Memory B cell (primary cell): ENCODE data around the gene GPR160.
"Not testable (repeated sequence)": the region's sequence is repeated elsewhere in the genome, so short reads cannot be mapped to it uniquely, and the experiment has no call there.

Experiments
- ATAC-seq: fragments of 150-1000 bp; cut with Tn5 transposase; 2 replicates; pipeline ENCODE4 v1.10.0; 2021; ENCODE audit warnings: low read depth, mild to moderate bottlenecking, moderate library complexity
- DNase-seq, 2 donors: peaks; one replicate each; pipeline ENCODE4 v3.0.0; 2022; ENCODE audit warnings: low spot score in 2 of 2
- H3K27ac Mint-ChIP-seq: one replicate; pipeline ENCODE4 v1.8.0; 2022; ENCODE audit warnings: mild to moderate bottlenecking, moderate library complexity, mixed read lengths
- H3K27me3 Mint-ChIP-seq: one replicate; pipeline ENCODE4 v1.8.0; 2022; ENCODE audit warnings: mixed read lengths
- H3K36me3 Mint-ChIP-seq: one replicate; pipeline ENCODE4 v1.8.0; 2022; ENCODE audit warnings: mild to moderate bottlenecking, mixed read lengths
- H3K4me1 Mint-ChIP-seq: one replicate; pipeline ENCODE4 v1.8.0; 2022; ENCODE audit warnings: mixed read lengths
- H3K4me3 Mint-ChIP-seq: one replicate; pipeline ENCODE4 v1.8.0; 2022; ENCODE audit warnings: mild to moderate bottlenecking, moderate library complexity, mixed read lengths
- H3K9me3 Mint-ChIP-seq: one replicate; pipeline ENCODE4 v1.8.0; 2022; ENCODE audit warnings: mixed read lengths

The GPR160 gene

GRCh38 chr3:170095771-170096170 is 58.0 kb downstream of the GPR160 start:
- no peak for ATAC-seq
- Mint-ChIP-seq H3K4me3 (no peak overlapping the region), H3K27me3 (no peaks in the 10 kb centered on the region), H3K27ac (no peak overlapping the region), H3K4me1 (peaks cover 2% of the 10 kb centered on the region), H3K36me3 (peaks cover 24% of the 10 kb centered on the region), H3K9me3 (no peaks in the 10 kb centered on the region)
- DNase-seq: no peak

GRCh38 chr3:170096342-170096741 is 58.5 kb downstream of the GPR160 start:
- H3K4me3 Mint-ChIP-seq: no peak overlapping the region
- H3K9me3 Mint-ChIP-seq: no peaks in the 10 kb centered on the region
- H3K27ac Mint-ChIP-seq: no peak overlapping the region
- H3K4me1 Mint-ChIP-seq: peaks cover 2% of the 10 kb centered on the region
- no peak for DNase-seq
- no peaks in the 10 kb centered on the region for H3K27me3 Mint-ChIP-seq
- H3K36me3 Mint-ChIP-seq: peaks cover 21% of the 10 kb centered on the region
- ATAC-seq: no peak

- H3K4me3 Mint-ChIP-seq: no peak overlapping the region
- H3K36me3 Mint-ChIP-seq: peaks cover 30% of the 10 kb centered on the region
- H3K27me3 Mint-ChIP-seq: no peaks in the 10 kb centered on the region
- peak overlapping the region; percentile 45 for H3K27ac Mint-ChIP-seq
- no peak for DNase-seq
- no peak for ATAC-seq
- peaks cover 2% of the 10 kb centered on the region for H3K4me1 Mint-ChIP-seq
- H3K9me3 Mint-ChIP-seq: no peaks in the 10 kb centered on the region
Observed at GRCh38 chr3:170098753-170099152, 61.0 kb downstream of the GPR160 start.

DNA sequence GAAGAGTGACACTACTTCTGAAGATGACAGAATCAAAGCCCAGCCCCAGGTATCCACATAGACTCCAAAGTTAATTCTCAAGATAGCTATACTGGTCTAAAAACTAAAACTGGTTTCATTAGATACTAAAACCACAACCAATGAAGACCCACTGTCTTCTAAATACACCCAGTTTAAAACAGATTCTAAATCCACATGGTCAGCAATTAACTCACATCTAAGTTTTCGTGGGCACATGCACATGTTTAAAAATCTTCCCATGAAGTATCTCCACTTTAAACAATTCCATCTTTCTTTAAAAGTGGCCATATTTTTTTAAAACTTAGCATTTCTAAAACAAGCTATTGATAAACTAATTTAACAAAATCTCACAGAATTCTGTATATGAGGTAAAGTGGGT is 63.1 kb downstream of the GPR160 start:
- H3K27ac Mint-ChIP-seq: no peak overlapping the region
- H3K36me3 Mint-ChIP-seq: peaks cover 18% of the 10 kb centered on the region
- H3K4me1 Mint-ChIP-seq: no peaks in the 10 kb centered on the region
- ATAC-seq: no peak
- no peak for DNase-seq
- H3K27me3 Mint-ChIP-seq: no peaks in the 10 kb centered on the region
- no peak overlapping the region for H3K4me3 Mint-ChIP-seq
- H3K9me3 Mint-ChIP-seq: no peaks in the 10 kb centered on the region

DNA sequence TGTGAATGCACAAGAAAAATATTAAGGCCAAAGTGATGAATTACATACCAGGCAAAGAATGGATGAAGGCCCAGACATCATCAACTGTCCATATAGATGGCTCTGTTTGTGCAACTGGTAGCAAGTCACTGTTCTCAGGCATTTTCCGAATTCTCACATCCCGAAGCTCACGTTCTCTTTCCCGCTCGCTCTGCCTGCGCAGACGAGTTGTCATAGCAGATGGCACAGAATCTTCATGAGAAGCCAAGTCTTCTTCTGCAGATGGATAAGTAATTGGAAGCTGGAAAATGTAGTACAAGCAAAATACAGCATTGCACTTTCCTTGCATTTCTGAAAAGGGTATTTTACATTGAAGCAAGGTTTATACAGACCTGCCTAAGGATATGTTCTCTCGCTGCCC is 64.6 kb downstream of the GPR160 start:
- no peaks in the 10 kb centered on the region for H3K4me1 Mint-ChIP-seq
- no peak overlapping the region for H3K4me3 Mint-ChIP-seq
- H3K36me3 Mint-ChIP-seq: peaks cover 17% of the 10 kb centered on the region
- DNase-seq (no peak), ATAC-seq (no peak)
- no peak overlapping the region for H3K27ac Mint-ChIP-seq
- H3K27me3 Mint-ChIP-seq: no peaks in the 10 kb centered on the region
- no peaks in the 10 kb centered on the region for H3K9me3 Mint-ChIP-seq

DNA sequence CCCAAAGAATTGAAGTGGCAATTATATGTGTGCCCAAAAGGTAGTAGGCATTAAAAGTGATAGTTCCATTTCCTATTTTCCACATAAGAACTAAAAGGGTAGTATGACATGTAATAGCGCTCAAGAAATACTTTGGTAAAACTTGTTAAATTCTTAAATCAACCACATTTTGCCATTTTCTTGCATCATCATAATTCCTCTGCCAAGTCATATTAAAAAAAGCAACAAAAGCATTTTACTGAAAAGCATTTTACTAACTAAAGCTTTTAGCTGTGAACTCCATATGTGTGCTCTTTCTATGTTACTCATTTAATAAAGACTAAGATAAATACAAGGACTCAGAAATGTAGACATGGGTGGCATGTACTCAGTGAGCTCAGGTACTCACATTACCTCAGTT is 70.1 kb downstream of the GPR160 start:
- Mint-ChIP-seq H3K27me3 (no peaks in the 10 kb centered on the region), H3K4me1 (peaks cover 10% of the 10 kb centered on the region), H3K4me3 (no peak overlapping the region), H3K36me3 (peaks cover 20% of the 10 kb centered on the region), H3K9me3 (peaks cover 2% of the 10 kb centered on the region), H3K27ac (peak overlapping the region; percentile 17)
- ATAC-seq (no peak), DNase-seq (no peak)

DNA sequence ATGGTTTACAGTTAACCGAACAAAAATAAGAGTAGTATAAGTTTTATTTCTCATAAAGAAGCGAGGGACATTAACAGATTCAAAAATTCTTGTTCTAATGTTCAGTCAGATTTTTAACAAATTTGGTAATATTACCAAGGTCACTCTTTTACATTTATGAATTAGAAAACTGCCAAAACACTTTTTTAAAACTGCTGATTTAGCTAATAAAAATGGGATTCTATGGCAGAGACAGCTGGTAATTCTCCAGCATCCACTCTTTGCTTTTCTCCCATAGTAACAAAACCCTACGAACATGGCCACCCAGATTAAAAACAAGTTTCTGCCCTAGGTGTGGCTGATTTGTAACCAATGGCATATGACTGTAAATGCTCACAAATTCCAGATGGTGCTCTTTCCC is 71.2 kb downstream of the GPR160 start:
- Mint-ChIP-seq H3K4me3 (no peak overlapping the region), H3K4me1 (peaks cover 10% of the 10 kb centered on the region), H3K27ac (no peak overlapping the region)

DNA sequence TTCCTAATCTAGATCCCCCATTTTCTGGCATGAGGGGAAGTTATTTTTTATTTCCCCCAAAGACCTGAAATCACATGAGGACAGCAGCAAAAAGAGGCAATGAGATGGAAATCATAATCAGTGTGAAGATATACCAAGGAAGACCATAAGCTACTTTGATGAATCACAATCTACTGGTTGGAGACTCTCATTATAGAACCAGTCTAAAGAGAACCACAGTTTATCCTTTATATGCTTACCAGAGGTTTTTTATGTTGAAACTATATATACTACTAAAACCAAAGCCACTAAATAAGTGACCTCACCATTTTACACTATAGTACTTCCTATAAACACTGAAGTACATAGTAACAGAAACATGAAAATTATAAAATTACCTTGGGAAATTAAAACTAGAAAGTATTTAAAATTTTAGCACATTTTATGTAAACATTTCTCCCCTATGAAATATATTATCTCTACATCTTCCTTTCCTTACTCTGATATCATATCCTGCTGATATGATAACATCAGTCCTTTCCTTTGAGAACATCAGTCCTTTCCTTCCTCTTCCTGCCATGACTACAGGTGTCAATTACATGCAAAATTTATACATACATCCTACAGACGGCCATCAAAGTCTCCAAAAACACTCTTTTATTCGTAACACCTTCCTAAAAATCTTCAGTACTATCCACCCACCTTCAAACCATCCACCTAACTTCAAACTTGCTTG is 71.9 kb downstream of the GPR160 start:
- no peak for DNase-seq
- peaks cover 21% of the 10 kb centered on the region for H3K36me3 Mint-ChIP-seq

More for the DNA sequence above, 71.2 kb downstream of the GPR160 start:
- no peak for ATAC-seq
- H3K27me3 Mint-ChIP-seq: no peaks in the 10 kb centered on the region
- no peak for DNase-seq
- H3K9me3 Mint-ChIP-seq: peaks cover 2% of the 10 kb centered on the region
- peaks cover 21% of the 10 kb centered on the region for H3K36me3 Mint-ChIP-seq

GRCh38 chr3:170111147-170111771 is 73.5 kb downstream of the GPR160 start:
- peaks cover 14% of the 10 kb centered on the region for H3K4me1 Mint-ChIP-seq
- H3K27ac Mint-ChIP-seq: peak overlapping the region; percentile 82
- no peak for ATAC-seq
- DNase-seq: no peak
- H3K4me3 Mint-ChIP-seq: no peak overlapping the region
- H3K9me3 Mint-ChIP-seq: peaks cover 2% of the 10 kb centered on the region
- H3K36me3 Mint-ChIP-seq: peaks cover 27% of the 10 kb centered on the region
- no peaks in the 10 kb centered on the region for H3K27me3 Mint-ChIP-seq

More for the DNA sequence above, 71.9 kb downstream of the GPR160 start:
- H3K27me3 Mint-ChIP-seq: no peaks in the 10 kb centered on the region
- H3K4me3 Mint-ChIP-seq: no peak overlapping the region
- H3K27ac Mint-ChIP-seq: peak overlapping the region; percentile 33
- no peak for ATAC-seq
- H3K9me3 Mint-ChIP-seq: peaks cover 2% of the 10 kb centered on the region
- peaks cover 10% of the 10 kb centered on the region for H3K4me1 Mint-ChIP-seq

DNA sequence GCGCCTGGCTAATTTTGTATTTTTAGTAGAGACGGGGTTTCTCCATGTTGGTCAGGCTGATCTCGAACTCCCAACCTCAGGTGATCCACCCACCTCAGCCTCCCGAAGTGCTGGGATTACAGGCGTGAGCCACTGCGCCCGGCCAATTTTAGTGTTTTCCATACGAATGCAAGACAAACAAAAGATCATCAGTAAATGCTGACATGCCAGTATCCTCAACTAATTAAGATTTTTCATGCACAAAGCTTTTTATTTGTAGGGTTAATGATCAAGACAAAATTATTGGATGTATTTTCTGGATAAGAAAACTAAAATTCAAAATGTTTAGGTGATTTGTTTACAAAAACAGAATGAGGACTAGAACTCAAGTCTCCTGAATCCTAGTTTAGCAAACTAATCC is 76.4 kb downstream of the GPR160 start:
- H3K27me3 Mint-ChIP-seq, H3K9me3 Mint-ChIP-seq, H3K4me3 Mint-ChIP-seq, DNase-seq, ATAC-seq, H3K27ac Mint-ChIP-seq: not testable (repeated sequence)
- peaks cover 27% of the 10 kb centered on the region for H3K36me3 Mint-ChIP-seq
- H3K4me1 Mint-ChIP-seq: peaks cover 14% of the 10 kb centered on the region

- H3K4me3 Mint-ChIP-seq: no peak overlapping the region
- H3K4me1 Mint-ChIP-seq: peaks cover 4% of the 10 kb centered on the region
- H3K9me3 Mint-ChIP-seq: no peaks in the 10 kb centered on the region
- H3K36me3 Mint-ChIP-seq: peaks cover 20% of the 10 kb centered on the region
- DNase-seq: no peak
- no peaks in the 10 kb centered on the region for H3K27me3 Mint-ChIP-seq
- no peak overlapping the region for H3K27ac Mint-ChIP-seq
- no peak for ATAC-seq
Observed at GRCh38 chr3:170117134-170117533, 79.3 kb downstream of the GPR160 start.

DNA sequence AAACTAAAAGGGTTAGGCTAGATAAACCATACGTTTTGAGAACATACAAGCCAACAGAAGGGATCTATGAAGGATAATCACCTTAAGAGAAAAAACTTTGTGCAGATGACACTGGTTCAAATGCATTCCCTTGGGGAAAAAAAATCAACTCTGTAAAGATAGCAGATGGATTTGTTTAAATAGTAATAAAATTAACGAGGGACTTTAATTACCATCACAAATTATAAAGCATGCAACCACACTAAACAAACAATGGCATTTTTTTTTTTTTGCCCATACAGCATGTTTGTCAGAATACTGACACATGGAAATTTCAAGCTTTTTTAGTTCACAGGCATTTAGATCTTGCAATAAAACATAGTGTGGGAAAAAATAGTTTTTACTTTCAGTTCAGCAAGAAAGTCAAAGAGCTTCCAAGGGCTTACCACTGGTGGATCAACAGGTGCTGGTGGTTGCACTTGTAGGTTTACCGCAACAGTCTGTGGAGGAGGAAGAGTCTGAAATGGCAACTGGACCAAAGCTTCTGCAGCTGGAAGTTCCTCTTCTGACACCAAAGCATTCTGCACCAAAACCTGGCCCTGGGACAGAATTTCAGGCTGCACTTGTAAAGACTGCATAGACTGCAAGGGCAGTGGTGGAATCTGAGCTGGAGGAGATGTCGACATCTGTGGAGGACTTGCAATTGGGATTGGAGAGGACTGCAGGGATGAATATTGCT is 90.6 kb downstream of the GPR160 start:
- peak overlapping the region; percentile 76 for H3K27ac Mint-ChIP-seq
- H3K27me3 Mint-ChIP-seq: no peaks in the 10 kb centered on the region
- peak overlapping the region; percentile 47 for H3K4me3 Mint-ChIP-seq
- H3K4me1 Mint-ChIP-seq: peaks cover 9% of the 10 kb centered on the region
- DNase-seq: peak; percentile 29 to 41
- peaks cover 19% of the 10 kb centered on the region for H3K36me3 Mint-ChIP-seq
- H3K9me3 Mint-ChIP-seq: no peaks in the 10 kb centered on the region
- ATAC-seq: peak; percentile 98

DNA sequence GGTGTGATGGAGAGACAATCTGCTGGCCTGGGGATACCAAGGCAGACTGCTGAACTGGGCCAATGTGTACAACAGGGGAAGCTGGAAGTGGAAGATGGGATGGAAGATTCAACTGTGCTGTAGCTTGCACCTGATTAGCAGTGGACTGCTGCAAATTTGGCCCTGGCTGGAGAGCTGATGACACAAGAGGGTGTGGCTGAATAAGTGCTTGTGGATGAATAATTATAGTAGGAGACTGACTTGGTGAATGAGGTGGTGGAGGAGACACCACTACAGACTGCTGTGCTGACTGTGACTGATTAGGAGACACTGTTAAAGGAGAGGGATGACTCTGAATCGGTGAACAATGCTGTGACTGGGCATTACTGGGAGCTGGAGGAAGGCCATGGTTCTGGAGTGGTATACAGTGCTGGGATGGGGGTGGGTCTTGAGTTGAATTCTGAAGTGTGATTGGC is 91.2 kb downstream of the GPR160 start:
- peaks cover 9% of the 10 kb centered on the region for H3K4me1 Mint-ChIP-seq
- peak; percentile 18 for ATAC-seq
- no peak for DNase-seq
- no peaks in the 10 kb centered on the region for H3K27me3 Mint-ChIP-seq
- H3K4me3 Mint-ChIP-seq: peak overlapping the region; percentile 47
- H3K9me3 Mint-ChIP-seq: no peaks in the 10 kb centered on the region
- peak overlapping the region; percentile 76 for H3K27ac Mint-ChIP-seq
- H3K36me3 Mint-ChIP-seq: peaks cover 22% of the 10 kb centered on the region

DNA sequence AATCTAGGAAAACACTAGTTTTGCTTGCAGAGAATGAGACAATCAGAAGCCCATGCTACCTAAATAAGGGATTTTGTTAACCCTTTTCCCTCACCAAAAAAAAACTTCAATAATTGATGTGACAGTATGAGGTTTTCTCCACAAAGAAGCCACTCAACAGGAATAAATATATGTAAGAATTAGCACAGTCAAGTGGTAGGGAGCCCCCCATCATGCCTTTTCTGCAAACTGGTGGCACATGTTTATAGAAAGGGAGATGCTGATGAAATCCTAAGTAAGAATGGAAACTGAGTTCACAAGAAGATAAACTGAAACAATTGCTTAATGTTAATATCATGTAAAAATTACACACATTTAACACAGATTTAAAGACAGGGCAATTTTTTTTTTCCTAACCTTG is 92.7 kb downstream of the GPR160 start:
- Mint-ChIP-seq H3K27me3 (no peaks in the 10 kb centered on the region), H3K36me3 (peaks cover 30% of the 10 kb centered on the region), H3K27ac (peak overlapping the region; percentile 14), H3K4me1 (peaks cover 9% of the 10 kb centered on the region), H3K4me3 (no peak overlapping the region), H3K9me3 (no peaks in the 10 kb centered on the region)
- DNase-seq (no peak), ATAC-seq (no peak)
